HT1080 (cell line): ENCODE measurements around the gene MTMR10. TPM values are rescaled to one million over a fixed set of nuclear protein-coding genes. Genes with fewer than 3 reads are reported as not detected.

Experiments
- DNase-seq: peaks from one replicate; pipeline ENCODE4 v3.0.0-alpha.2; 2015; ENCODE audit warnings: low read depth
- total RNA-seq: library from RNA; depleted of rRNA; stranded (reverse); fragments of >200 nt; shearing (Covaris generic); gene quantifications from 2 replicates; pipeline ENCODE4 v1.2.3, GENCODE V29; 2014

The MTMR10 gene
- total RNA-seq, 1 experiment from 2014 or later = 12.6 TPM

GRCh38 chr15:30962079-30962478 is 29.3 kb downstream of the MTMR10 start:
- DNase-seq = no peak

DNA sequence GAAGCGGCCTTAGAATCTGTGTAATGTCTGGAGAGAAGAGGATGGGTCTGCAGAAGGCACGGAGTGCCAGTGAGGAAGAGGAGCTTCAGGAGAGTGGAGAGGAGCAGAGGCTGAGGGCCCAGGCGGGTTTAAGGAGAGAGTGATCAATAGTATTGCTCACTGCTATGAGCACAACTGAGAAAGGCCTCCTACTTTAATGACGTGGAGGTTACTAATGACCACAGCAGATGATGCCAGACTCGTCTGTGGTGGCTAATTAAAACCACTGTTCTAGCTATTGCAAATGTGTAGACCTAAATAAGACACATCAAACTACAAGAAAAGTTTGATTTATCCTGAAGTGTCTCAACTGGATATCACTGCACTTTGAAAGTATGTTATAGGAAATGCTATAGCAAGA is 33.2 kb downstream of the MTMR10 start:
- DNase-seq = no peak

GRCh38 chr15:30956216-30957124 is 35.0 kb downstream of the MTMR10 start:
- DNase-seq = no peak

GRCh38 chr15:30954674-30955073 is 36.8 kb downstream of the MTMR10 start:
- no peak for DNase-seq

DNA sequence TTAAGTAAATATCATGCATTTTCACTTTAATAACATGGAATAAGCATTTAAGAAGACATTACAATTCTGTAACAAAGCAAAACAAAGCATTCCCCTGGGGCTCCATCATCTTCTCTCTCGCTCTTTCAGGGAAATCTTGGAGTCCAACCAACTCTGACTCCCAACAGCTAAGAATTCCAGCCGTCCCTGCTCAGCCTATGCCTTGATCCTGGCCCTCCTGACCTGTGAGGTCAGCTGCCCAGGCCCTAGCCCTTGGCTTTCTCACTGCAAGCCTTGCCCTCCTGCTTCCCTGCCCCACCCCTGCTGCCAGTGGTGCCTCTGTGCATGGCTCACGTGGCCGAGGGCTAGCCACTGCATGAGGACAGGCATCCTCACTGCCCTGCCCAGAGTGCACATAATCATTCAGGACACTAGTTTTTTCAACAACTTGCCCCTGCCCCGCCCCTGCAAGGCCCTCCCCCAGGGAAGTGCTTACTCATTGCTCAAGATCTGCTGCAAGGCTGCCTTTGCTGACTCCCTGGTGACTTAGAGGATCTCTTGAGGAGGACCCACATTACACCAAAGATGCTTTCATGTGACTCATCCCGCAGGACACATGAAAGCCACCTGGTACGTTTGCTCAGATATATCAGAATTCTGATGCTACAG is 37.6 kb downstream of the MTMR10 start:
- DNase-seq = peak; percentile 93

DNA sequence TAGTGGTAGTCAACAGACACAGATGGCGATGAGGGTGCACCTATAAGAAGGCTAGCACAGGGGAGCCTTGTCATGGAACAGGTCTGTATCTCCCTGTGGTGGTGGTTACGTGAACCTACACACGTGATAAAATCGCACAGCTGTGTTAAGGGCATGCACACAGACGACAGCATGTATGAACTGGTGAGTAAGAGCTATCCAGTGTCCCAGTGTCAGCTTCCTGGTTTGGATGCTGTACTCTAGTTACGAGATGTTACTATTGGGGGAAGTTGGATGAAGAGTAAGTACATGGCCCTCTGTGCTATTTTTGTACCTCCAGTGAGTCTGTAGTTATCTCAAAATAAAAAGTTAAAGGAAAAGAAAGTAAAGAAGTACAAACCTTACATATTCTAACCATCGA is 38.2 kb downstream of the MTMR10 start:
- DNase-seq = no peak

DNA sequence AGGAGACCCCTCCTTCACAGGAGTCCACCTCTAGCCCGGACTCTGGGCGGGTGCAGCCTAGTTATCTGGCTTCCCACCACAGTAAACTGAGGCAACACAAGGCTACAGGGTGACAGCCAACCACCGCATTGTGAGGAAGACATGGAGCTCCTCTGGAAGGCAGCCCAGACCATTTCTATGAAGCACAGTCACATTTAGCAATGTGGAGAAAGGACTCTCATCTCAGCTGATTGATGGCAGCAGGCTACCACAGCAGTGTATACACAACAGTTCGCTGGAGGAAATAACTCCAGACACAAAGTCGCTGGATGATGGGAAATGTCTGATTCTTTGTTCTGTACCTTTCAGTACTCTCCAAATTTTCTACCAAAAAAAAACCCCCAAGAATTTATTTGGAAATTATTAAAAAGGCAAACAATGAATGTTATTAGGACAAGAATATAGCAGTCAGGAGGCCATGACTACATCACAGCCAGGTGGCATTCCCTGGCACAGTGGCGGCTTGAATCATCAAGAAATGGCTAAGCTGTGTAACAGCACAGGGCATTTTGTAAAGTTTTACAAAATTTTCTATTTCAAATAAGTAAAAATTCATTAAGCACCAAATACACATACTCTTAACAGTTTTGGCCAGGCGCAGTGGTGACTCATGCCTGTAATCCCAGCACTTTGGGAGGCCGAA is 47.6 kb downstream of the MTMR10 start:
- DNase-seq = no peak

DNA sequence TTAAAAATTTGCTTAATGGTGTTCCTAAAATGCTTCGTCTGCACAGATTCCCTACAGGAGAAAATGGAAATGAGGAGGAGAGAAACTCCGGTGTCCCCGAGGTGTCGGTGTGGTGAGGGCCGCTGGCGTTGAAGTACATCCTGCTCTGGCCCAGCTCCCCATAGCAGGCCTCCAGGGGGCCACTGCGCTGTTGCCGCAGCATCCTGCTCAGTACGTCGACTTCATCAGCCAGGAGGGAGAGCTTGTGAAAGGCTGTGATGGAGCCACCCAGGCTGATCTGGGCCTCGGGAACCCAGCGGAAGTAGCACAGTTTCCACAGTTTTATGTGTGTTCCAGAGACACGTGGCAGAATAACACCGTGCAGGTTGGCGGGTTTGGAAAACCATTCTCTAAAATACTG is 49.9 kb downstream of the MTMR10 start:
- DNase-seq = no peak

GRCh38 chr15:30940359-30940758 is 51.1 kb downstream of the MTMR10 start:
- no peak for DNase-seq

- no peak for DNase-seq
These were observed 52.3 kb downstream of the MTMR10 start for GRCh38 chr15:30939161-30939560.

GRCh38 chr15:30933293-30933692 is 58.1 kb downstream of the MTMR10 start:
- DNase-seq = no peak

- no peak for DNase-seq
These were observed 61.0 kb downstream of the MTMR10 start for GRCh38 chr15:30930422-30930821.

GRCh38 chr15:30929982-30930381 is 61.4 kb downstream of the MTMR10 start:
- DNase-seq = no peak

DNA sequence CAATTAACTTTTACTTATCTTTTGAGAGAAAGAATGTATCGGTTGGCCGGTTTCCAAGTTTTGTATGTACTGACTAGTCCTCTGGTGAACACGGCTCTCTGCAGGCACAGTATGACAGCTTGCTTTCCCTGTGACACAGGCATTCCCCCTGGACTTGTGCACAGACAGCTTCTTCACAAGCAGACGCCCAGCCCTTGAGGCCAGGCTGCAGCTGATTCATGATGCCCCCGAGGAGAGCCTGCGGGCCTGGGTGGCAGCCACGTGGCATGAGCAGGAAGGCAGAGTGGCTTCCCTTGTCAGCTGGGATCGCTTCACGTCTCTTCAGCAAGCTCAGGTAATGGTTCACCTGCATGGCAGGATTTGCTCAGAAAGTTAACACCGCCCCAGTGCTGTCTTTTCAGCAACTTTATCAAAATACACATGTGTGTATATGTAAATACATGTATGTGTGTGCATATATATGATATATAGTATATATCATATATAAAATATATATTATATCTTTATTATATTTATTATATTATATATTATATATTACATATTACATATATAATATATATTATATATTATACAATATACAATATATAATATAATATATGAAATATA is 62.3 kb downstream of the MTMR10 start:
- no peak for DNase-seq

DNA sequence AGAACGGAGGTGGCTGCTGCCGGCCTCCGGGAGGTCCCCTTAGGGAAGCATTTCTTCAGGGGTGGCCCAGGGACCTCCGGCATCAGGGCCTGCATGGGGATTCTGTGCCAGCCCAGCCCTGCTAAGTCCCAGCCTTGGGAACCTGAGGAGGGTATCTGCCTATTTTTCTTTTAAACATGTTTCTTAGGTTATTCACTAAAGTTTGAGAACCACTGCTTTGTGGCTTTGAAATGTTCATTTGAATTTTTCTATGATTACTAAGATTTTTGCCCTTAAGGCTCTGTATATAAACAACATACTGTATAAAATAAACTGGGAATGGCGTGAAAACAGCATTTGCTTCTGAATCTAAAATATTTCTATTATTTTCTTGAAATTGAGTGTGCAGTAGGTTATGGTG is 63.4 kb downstream of the MTMR10 start:
- DNase-seq = no peak

- DNase-seq = no peak
These were observed 64.2 kb downstream of the MTMR10 start for GRCh38 chr15:30927148-30927761.

DNA sequence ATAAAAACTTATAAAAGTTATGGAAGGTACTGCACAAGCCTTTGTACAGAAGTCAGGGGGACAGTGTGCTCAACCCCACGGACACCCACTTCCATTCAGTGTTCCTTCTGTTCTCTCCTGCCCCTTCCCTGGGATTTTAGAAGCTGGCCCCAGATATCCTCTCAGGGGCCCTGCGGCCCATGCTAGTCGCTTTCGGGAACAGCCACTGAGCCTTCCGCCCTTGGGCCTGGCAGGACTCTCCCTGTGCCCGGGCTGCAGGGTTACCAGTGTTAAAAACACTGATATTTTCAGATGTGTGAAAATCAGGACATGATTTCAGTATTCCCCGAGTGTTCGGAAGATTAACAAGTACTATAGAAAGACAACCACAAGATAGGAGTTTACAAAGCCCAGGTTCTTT is 65.3 kb downstream of the MTMR10 start:
- no peak for DNase-seq

- no peak for DNase-seq
These were observed 65.7 kb downstream of the MTMR10 start for GRCh38 chr15:30925686-30926085.

DNA sequence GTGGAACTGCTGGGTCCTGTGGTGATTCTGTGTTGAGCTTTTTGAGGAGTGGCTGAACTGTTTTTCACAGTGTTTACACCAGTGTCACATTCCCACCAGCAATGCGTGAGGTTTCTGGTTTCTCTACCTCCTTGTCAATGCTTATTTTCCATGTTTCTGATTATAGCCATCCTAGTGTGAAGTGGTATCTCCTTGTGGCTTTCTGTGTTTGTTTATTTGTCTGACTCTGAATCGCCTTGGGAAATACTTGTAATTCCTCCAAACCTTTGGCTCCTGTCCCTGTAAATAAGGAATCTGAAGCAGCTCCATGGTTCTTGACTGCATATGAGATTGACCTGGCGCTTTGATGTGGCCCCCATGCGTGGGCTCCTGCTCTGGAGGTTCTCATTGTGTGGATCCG is 67.1 kb downstream of the MTMR10 start:
- DNase-seq = no peak

- no peak for DNase-seq
These were observed 68.0 kb downstream of the MTMR10 start for GRCh38 chr15:30923429-30923828.
